GM19023 (cell line): ENCODE measurements around the gene PGAM2.

Experiments
- ATAC-seq: cut with Tn5 transposase; IDR thresholded peaks from one replicate; pipeline ENCODE4 v1.9.1; 2021; ENCODE audit warnings: mild to moderate bottlenecking, moderate library complexity; ENCODE audit not compliant: unreplicated experiment

The PGAM2 gene

GRCh38 chr7:44067064-44067951 is 1.9 kb upstream of the PGAM2 start:
- no peak for ATAC-seq

- no peak for ATAC-seq
These were observed 1.2 kb upstream of the PGAM2 start for GRCh38 chr7:44066494-44067063.

DNA sequence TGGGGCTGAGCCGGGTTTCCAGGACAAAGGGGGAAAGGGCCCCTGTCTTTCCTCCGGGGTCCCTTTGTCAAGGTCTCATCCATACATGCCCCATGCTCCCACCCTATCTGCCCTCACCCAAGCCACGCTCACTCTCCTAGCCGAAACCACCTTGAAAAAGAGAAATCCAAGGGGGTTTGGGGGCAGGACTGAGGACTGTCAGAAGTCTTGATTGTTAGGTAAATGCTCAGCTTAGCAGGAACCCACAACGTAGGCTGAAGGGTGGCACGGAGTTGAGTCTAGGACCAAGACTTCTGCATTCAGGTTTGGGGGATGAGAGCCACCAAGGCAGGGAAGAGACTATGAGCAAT is 719 bp upstream of the PGAM2 start:
- ATAC-seq = no peak

DNA sequence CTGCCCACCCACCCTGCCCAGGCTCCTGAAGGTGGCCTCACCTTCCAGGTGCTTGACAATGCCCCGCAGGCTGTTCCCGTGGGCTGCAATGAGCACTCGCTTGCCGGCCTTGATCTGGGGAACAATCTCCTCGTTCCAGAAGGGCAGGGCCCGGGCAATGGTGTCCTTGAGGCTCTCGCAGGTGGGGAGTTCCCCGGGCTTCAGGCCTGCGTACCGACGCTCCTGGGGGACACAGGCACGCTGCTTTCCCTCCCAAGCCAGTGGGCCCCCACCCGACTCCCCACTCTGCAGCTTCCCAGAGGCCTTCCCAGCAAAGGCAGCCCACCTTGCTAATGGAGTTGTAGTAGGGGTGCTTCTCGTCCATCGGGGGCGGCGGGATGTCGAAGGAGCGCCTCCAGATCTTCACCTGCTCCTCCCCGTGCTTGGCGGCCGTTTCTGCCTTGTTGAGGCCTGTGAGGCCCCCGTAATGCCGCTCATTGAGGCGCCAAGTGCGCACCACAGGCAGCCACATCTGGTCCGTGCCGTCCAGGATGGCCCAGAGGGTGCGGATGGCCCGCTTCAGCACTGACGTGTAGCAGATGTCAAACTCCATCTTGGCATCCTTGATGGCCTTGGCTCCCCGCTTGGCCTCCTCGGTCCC is 456 bp downstream of the PGAM2 start:
- ATAC-seq = no peak

- no peak for ATAC-seq
These were observed 1.3 kb downstream of the PGAM2 start for GRCh38 chr7:44063894-44064651.

DNA sequence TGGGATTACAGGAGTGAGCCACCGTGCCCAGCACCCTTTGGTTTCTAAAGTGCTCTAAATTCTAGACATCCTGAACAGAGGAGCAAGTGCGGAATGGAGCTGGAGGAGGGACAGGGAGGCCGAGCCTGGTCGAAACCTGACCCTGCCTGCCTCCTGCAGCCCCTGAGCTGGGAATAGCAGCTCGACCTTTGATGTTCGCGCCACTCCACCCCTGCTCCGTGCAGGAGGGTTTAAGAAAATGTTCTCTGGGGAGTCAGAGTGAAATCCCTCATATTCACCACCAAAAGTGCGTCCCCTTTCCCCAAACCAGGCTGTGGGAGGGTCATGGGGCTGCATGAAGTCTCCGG is 1.8 kb downstream of the PGAM2 start:
- no peak for ATAC-seq

DNA sequence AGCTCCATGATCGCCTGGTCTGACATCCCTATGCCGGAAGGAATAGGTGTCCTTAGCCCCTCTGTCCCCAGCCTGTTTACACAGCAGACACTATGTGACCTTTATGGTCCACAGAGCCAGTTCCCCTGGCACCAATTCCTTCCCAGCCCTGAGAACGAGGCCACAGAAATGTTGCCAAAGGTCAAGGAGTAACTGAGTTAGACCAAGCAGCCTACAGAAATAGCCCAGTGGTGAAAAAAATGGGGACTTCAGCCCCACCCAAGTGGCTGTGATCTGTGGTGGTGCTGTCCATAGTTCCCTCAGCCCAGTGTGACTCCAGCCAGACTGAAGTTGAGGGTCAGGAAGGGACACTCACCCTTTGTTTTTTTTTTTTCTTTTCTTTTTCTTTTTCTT is 2.5 kb downstream of the PGAM2 start:
- ATAC-seq = no peak

- no peak for ATAC-seq
These were observed 3.0 kb downstream of the PGAM2 start for GRCh38 chr7:44062180-44062902.

- ATAC-seq = no peak
These were observed 3.7 kb downstream of the PGAM2 start for GRCh38 chr7:44061645-44062179.

DNA sequence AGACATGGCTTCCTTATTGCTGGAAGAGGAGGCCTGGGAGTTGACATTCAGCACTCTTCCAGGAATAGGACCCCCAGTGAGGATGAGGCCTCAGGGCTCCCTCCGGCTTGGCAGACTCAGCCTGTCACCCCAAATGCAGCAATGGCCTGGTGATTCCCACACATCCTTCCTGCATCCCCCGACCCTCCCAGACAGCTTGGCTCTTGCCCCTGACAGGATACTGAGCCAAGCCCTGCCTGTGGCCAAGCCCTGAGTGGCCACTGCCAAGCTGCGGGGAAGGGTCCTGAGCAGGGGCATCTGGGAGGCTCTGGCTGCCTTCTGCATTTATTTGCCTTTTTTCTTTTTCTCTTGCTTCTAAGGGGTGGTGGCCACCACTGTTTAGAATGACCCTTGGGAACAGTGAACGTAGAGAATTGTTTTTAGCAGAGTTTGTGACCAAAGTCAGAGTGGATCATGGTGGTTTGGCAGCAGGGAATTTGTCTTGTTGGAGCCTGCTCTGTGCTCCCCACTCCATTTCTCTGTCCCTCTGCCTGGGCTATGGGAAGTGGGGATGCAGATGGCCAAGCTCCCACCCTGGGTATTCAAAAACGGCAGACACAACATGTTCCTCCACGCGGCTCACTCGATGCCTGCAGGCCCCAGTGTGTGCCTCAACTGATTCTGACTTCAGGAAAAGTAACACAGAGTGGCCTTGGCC is 4.3 kb downstream of the PGAM2 start:
- ATAC-seq = no peak

- ATAC-seq = no peak
These were observed 5.0 kb downstream of the PGAM2 start for GRCh38 chr7:44060091-44060947.

GRCh38 chr7:44059219-44060090 is 5.9 kb downstream of the PGAM2 start:
- ATAC-seq = no peak

DNA sequence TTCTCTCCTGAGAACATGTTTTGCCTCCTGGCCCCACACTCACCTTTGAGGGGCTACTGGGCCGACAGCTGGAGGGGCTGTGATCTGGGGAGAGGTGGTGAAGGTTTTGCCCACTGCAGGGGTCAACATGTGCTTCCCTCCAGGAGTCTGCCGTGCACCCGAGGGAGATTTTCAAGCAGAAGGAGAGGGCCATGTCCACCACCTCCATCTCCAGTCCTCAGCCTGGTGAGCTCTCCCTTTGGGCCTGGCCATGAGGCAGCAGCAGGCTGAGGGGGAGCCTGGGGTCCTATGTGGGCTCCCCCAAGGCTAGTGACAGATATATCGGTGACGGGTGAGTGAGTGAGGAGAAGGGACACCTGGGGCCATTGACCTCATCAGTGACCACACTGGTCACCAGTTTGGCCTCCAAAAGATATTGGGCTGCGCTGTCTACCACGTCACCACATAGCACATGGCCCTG is 6.6 kb downstream of the PGAM2 start:
- ATAC-seq = no peak

GRCh38 chr7:44057849-44058758 is 7.3 kb downstream of the PGAM2 start:
- ATAC-seq = no peak

DNA sequence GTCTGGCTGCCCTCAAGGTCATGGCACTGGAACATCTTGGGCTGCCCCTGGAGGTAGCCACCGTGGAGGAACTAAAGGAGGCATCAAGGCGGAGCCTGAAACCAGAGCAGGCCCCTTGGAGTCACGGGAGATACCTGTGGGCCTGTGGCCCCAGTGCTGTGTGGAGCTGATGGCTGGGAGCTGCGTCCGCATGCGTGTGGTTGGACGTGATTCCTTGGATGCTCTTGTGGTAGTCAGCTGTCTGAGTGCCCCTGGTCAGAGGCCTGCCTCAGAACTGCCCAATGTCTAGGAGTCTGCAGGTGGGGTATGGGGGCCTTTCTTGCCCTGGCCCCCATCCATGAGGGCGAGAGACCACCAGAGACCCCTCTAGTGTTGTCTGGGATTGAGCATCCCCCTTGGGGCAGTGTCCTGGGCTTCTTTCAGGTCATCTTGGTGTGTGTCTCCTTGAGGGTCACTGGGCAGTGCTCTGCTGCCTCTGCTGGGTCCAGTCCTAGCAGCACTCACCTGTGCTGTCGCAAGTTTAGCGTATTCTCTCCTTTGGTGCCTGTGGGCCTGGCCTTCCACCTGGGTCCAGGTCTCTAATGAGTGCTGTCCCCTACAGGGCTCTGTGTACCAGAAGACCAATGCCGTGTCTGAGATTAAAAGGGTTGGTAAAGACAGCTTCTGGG is 8.1 kb downstream of the PGAM2 start:
- no peak for ATAC-seq

- no peak for ATAC-seq
These were observed 8.7 kb downstream of the PGAM2 start for GRCh38 chr7:44056681-44057080.
